NCI-H2196 treated with DMSO at 0.1 percent for 48 hours (cell line): ENCODE results near the gene CASKIN1.

ENCODE experiments used
- DNase-seq: peaks from one replicate; lab custom pipeline; 2025; ENCODE audit not compliant: unreplicated experiment; lab: John Stamatoyannopoulos, UW

Gene CASKIN1

GRCh38 chr16:2232094-2232990 lies 35.9 kb upstream of the CASKIN1 start:
- DNase-seq = no peak

GRCh38 chr16:2231016-2231931 lies 34.9 kb upstream of the CASKIN1 start:
- no peak for DNase-seq

- DNase-seq = peak; percentile 69
These were observed 34.0 kb upstream of the CASKIN1 start for GRCh38 chr16:2230376-2230775.

- no peak for DNase-seq
These were observed 33.3 kb upstream of the CASKIN1 start for GRCh38 chr16:2229632-2230250.

- DNase-seq = no peak
These were observed 32.7 kb upstream of the CASKIN1 start for GRCh38 chr16:2229091-2229490.

- no peak for DNase-seq
These were observed 31.9 kb upstream of the CASKIN1 start for GRCh38 chr16:2228161-2228824.

GRCh38 chr16:2226918-2227317 lies 30.5 kb upstream of the CASKIN1 start:
- no peak for DNase-seq

GRCh38 chr16:2226245-2226793 lies 29.9 kb upstream of the CASKIN1 start:
- DNase-seq = no peak

GRCh38 chr16:2223942-2224486 lies 27.6 kb upstream of the CASKIN1 start:
- DNase-seq = peak; percentile 10

GRCh38 chr16:2223221-2223941 lies 27.0 kb upstream of the CASKIN1 start, which contains the start of gene E4F1:
Gene E4F1, plus strand, starts transcription at chr16:2223591. Its CDS starts 23 bp downstream, at chr16:2223614.
- peak; percentile 99 for DNase-seq

- no peak for DNase-seq
These were observed 19.9 kb upstream of the CASKIN1 start for GRCh38 chr16:2216330-2216729.

- DNase-seq = no peak
These were observed 18.2 kb upstream of the CASKIN1 start, which contains the start of gene PGP for GRCh38 chr16:2214719-2214968. Gene PGP, minus strand, starts transcription at chr16:2214840. Its CDS starts 63 bp downstream, at chr16:2214777.

- no peak for DNase-seq
These were observed 17.7 kb upstream of the CASKIN1 start for GRCh38 chr16:2213817-2214718.

GRCh38 chr16:2212362-2213324 lies 16.2 kb upstream of the CASKIN1 start:
- DNase-seq = no peak

- DNase-seq = no peak
These were observed 15.5 kb upstream of the CASKIN1 start for GRCh38 chr16:2211923-2212347.

GRCh38 chr16:2210386-2211365 lies 14.3 kb upstream of the CASKIN1 start, which contains the start of gene BRICD5:
Gene BRICD5, minus strand, starts transcription at chr16:2210863. Its CDS starts 30 bp downstream, at chr16:2210833.
- no peak for DNase-seq
